DMS114 treated with DMSO at 0.1 percent for 48 hours (cell line): ENCODE data around the gene ZSWIM1.
"Not testable (repeated sequence)": the region's sequence is repeated elsewhere in the genome, so short reads cannot be mapped to it uniquely, and the experiment has no call there.

Source experiments
- DNase-seq: peaks from one replicate; lab custom pipeline; 2025; ENCODE audit not compliant: unreplicated experiment; lab: John Stamatoyannopoulos, UW

ZSWIM1 gene

DNA sequence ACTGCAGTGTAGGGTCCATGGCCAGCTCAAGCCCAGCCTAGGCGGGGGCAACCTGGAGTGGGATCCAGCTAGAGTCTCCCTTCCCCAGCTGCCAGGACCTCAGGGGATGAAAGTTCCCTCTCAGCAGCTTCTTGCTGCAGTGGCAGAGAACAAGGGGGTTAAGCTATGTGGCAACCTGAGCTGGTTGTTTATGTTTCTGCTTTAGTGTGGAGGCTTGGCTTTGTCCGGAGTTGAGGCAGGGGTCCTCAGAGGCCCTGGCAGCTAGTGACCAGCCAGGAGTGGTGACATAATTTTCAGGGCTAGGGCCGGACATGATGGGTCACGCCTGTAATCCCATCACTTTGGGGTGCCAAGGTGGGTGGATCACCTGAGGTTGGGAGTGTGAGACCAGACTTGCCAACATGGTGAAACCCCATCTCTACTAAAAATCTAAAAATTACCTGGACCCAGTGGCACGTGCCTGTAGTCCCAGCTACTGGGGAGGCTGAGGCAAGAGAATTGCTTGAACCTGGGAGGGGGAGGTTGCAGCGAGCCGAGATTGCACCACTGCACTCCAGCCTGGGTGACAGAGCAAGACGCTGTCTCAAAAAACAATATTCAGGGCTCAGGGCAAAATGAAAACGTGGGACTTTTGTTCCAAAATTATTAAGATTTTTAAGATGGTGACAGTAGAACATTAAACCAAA lies 44.9 kb downstream of the ZSWIM1 start:
- DNase-seq, result no peak

DNA sequence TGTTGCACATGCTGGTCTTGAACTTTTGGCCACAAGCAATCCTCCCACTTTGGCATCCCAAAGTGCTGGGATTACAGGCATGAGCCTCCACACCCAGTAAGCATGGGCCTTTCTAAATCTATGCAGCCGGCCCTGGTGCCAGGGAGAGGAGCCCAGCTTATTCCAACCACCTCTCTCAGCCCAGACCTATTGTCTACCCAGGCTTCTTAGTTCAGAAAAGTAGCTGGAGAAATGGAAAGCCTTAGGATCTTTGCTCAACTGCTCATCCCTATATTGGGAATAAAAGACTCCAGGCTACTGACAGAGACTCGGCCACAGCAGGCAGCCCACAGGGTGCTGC lies 45.7 kb downstream of the ZSWIM1 start:
- no peak for DNase-seq

DNA sequence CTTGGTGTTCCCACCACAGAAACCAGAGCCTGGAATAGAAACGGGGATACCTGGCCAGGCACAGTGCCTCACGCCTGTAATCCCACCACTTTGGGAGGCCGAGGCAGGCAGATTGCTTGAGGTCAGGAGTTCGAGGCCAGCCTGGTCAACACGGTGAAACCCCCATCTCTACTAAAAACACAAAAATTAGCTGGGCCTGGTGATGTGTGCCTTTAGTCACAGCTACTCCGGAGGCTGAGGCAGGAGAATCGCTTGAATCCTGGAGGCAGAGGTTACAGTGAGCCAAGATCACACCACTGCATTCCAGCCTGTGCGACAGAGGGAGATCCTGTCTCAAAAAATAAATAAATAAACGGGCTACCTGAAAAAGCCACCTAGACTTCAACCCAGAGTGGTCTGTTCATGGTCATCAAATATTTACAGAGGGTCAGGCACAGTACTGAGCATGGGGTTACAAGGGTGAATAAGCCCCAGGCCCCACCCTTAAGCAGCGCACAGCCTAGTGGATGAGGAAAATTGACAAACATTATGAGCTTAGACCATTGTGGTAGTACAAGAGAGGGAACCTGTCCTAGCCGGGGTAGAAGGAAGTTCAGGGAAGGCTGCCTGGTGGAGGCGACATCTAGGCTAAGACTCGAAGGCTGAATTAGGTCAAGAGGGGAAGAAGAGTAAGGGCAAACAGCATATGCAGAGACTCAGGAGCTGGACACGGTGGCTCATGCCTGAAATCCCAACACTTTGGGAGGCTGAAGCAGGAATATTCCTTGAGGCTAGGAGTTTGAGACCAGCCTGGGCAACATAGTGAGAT lies 46.2 kb downstream of the ZSWIM1 start:
- no peak for DNase-seq

DNA sequence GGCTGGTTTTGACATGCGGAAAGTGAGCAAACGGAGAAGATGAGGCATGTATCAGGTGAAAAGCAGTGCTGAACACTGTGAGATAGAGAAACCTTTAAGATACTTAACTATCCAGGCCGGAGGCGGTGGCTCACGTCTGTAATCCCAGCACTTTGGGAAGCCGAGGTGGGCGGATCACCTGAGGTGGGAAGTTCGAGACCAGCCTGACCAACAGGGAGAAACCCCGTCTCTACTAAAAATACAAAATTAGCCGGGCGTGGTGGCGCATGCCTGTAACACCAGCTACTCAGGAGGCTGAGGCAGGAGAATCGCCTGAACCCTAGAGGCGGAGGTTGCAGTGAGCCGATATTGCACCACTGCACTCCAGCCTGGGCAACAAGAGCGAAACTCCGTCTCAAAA lies 50.7 kb downstream of the ZSWIM1 start:
- DNase-seq, result not testable (repeated sequence)

DNA sequence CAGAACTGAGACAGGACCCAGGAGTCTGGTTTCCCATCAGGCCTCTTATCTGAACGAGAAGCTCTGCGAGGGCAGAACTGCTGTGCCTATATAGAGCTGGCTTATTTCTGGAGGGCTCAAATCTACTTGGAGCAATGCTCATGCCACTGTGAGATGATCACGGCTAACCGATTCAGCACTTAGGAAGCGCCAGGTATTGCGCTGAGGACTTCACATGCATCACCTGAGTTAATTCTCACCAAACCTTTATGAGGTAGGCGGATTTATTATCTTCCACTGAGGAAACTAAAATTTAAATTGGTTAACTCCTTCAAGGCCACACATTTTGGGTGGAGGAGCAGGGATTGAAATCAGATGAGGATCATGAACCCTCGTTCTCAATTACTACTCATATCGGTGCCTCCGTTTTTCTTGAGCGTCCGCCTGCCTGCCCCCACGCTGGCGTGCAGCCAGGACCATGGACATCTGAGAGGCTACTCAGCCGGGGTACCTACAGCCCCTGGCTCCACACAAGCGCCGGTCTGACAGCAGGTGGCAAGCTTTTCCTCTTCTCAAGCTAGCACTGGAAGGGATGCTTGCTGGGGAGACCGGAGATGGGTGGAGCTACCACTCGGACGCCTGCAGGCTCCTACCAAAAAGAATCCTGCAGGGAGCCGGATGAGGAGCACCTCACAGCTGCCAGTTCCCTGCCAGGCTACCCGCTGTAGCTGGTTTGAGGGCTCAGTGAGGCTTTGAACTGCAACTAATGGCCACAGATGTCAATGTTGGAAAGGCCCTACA lies 52.4 kb downstream of the ZSWIM1 start:
- DNase-seq, result no peak

DNA sequence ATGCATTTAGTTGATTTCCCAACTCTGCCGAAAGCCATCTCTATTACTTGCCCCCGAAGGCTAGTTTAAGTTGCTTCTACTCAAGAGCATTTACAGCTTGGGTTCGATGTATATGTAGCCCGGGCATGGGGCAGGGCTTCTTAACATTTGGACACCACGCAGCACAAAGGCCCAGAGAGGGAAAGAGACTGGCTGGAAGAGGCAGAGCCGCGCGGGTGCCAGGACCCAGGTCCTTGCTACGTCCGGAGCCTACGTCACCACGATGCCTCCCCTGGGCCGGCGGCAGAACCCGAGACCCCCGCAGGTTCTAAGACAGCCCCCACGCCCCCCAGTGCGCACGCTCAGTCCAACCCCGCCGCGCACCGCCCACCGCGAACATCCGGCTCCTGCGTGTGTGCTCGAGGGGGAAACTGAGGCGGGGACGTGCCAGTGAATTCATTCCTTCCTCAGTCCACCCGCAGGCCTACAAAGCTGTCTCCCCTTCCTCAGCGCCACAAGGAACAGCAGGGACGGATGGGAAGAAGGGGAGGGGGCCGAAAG lies 53.1 kb downstream of the ZSWIM1 start:
- DNase-seq, result peak; percentile 52
